Activated naive CD4-positive, alpha-beta T cell treated with anti-CD3 and anti-CD28 coated beads, Interleukin-2, amount 50 U/mL, for 72 hours (primary cell): ENCODE measurements around the gene SPAG17. TPM values are rescaled to one million over a fixed set of nuclear protein-coding genes. Genes with fewer than 3 reads are reported as not detected.
"Not testable (repeated sequence)": the region's sequence is repeated elsewhere in the genome, so short reads cannot be mapped to it uniquely, and the experiment has no call there.

Experiments
- ATAC-seq, 2 donors: fragments of 150-1000 bp; cut with Tn5 transposase; 2 replicates each; pipeline ENCODE4 v1.10.0; 2021; ENCODE audit warnings: mild to moderate bottlenecking in 2 of 2, moderate library complexity in 2 of 2
- DNase-seq, 2 donors: peaks; one replicate each; pipeline ENCODE4 v3.0.0; 2021 to 2022; ENCODE audit warnings: low spot score in 2 of 2
- H3K27ac Mint-ChIP-seq, 2 donors: one replicate each; pipeline ENCODE4 v1.8.0; 2022; ENCODE audit warnings: mild to moderate bottlenecking in 2 of 2, mixed read lengths in 2 of 2
- H3K36me3 Mint-ChIP-seq, 2 donors: one replicate each; pipeline ENCODE4 v1.8.0; 2022; ENCODE audit warnings: mixed read lengths in 2 of 2
- H3K9me3 Mint-ChIP-seq, 2 donors: one replicate each; pipeline ENCODE4 v1.8.0; 2022; ENCODE audit warnings: mixed read lengths in 2 of 2
- total RNA-seq, 2 donors: library from RNA; stranded (reverse); gene quantifications; one replicate each; pipeline ENCODE4 v1.2.3, GENCODE V29; 2022

The SPAG17 gene
- total RNA-seq, 2 donors from 2014 or later, result not detected

DNA sequence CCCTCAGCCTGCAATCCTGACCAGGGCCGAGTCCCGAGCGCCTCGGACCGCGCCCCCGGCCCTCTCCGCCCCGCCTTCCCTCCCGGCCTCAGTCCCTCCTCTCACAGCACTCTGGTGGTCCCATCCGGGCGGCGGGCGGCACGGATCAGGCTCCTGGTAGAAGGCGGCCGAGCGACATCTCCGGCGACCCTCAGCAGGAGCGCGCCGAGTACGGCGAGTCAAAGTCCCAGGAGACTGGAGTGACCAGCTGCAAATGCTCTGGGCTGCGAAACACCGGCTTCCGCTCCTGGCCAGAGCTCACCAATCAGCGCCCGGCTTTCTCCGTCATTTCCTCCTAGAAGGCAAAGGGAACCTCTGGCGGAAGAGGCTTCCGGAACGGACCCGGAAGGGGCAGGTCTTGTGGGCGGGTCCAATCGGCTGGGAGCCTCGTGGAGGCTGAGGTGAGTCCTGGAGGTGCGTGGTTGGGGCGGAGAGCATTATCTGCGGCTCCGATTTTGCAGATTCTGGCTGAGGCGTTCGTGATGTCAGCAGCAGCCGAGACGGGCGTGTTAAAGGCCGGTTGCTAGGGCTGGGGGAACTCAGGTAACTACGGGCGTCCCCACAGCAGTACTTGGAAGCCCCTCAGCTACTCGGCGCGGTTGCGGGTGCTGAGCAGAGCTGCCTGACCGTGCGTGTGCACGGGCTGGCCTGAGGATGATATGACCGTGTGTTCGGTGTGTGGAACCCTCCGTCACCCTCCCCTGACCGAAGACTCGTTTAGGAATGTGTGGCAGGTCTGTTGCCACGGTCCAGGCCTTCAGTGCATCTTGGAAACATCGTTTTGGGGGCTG is 255.5 kb downstream of the SPAG17 start, which contains the start of the genes GDAP2 and WDR3:
GDAP2 (minus strand) TSS at position 279 of the 830 bp plus-strand sequence. CDS start 9,264 bp downstream, outside the sequence.
WDR3 (plus strand) TSS at position 397 of the 830 bp plus-strand sequence. CDS start 3,581 bp downstream, outside the sequence.
- peak within 1 kb of the TSS; percentile 94 to 97 for H3K27ac Mint-ChIP-seq
- ATAC-seq (peak; percentile 98), DNase-seq (peak; percentile 92 to 94)
- H3K36me3 Mint-ChIP-seq, result peaks cover 18 to 24% of the 10 kb centered on the region in 2 donors
- H3K9me3 Mint-ChIP-seq, result no peaks in the 10 kb centered on the region

- ATAC-seq (peak; percentile 23 to 39), DNase-seq (peak in 1 of 2 donors; percentile 15)
- Mint-ChIP-seq H3K9me3 (no peaks in the 10 kb centered on the region), H3K27ac (peak overlapping the region; percentile 94 to 97), H3K36me3 (peaks cover 18 to 24% of the 10 kb centered on the region in 2 donors)
Measured at GRCh38 chr1:117928881-117929342, 256.1 kb downstream of the SPAG17 start.

DNA sequence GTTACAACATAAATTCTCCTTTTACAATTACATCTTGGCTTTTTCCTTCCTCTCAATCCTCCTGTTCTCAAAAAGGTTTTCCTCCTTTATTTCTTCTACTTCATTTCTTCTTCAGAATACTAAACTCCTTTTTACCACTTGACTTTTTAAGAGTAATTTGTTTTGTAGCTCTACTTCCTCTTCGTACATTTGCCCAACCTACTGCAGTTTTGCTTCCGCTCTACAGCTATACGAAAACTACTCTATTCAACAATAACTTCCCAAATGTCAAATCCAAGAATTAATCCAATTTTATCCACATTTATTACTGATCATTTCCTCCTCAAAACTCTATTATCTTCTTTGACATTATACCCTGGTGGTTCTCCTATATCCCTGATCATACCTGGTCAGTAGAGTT is 259.0 kb downstream of the SPAG17 start:
- no peaks in the 10 kb centered on the region for H3K9me3 Mint-ChIP-seq
- peak overlapping the region in 1 of 2 donors; percentile 5 for H3K27ac Mint-ChIP-seq
- H3K36me3 Mint-ChIP-seq, result peaks cover 18 to 24% of the 10 kb centered on the region in 2 donors

DNA sequence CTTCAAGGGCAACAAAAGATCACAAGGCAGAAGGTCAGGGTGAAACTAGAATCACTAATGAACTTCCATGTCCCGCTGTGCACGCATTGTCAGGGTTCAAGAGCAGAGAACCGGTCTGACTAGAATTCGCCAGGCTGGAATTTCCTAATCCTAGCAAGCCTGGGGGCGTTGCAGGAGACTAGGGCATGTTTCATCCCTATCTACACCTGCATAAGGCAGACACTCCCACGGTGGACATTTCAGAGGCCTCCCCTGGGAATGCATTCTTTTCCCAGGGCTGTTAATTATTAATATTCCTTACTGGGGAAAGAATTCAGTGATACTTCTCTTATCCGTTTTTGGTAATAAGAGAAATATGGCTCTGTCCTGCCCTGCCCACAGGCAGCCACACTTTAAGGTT is 262.3 kb downstream of the SPAG17 start:
- not testable (repeated sequence) for H3K9me3 Mint-ChIP-seq, ATAC-seq, DNase-seq, H3K27ac Mint-ChIP-seq, H3K36me3 Mint-ChIP-seq

More for the DNA sequence above, 259.0 kb downstream of the SPAG17 start:
- DNase-seq (no peak), ATAC-seq (no peak)

- Mint-ChIP-seq H3K27ac (no peak overlapping the region), H3K36me3 (no peaks in the 10 kb centered on the region), H3K9me3 (no peaks in the 10 kb centered on the region)
- DNase-seq (no peak), ATAC-seq (no peak)
Measured at GRCh38 chr1:117921991-117922390, 263.0 kb downstream of the SPAG17 start.

DNA sequence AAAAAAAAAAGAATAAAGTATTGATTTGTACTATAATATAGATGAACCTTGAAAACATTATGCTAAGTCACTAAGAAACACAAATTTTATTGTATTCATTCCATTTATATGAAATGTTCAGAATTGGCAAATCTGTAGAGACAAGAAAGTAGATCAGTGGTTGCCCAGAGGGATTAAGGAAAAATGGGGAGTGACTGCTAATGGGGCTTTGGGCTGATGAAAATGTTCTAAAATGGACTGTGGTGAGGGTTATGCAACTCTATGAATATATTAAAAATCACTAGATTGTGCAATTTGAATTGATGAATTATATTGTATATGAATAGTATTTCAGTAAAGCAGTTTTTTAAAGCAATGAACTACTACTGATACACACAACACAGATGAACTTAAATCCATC is 265.7 kb downstream of the SPAG17 start:
- H3K27ac Mint-ChIP-seq, result no peak overlapping the region
- H3K36me3 Mint-ChIP-seq, result peaks cover 18 to 19% of the 10 kb centered on the region in 2 donors
- peaks cover 0 to 4% of the 10 kb centered on the region in 2 donors for H3K9me3 Mint-ChIP-seq
- ATAC-seq, result no peak
- DNase-seq, result no peak

- ATAC-seq, result no peak
- H3K36me3 Mint-ChIP-seq, result peaks cover 20 to 30% of the 10 kb centered on the region in 2 donors
- H3K27ac Mint-ChIP-seq, result no peak overlapping the region
- H3K9me3 Mint-ChIP-seq, result peaks cover 0 to 4% of the 10 kb centered on the region in 2 donors
- DNase-seq, result no peak
Measured at GRCh38 chr1:117911051-117911450, 274.0 kb downstream of the SPAG17 start.

DNA sequence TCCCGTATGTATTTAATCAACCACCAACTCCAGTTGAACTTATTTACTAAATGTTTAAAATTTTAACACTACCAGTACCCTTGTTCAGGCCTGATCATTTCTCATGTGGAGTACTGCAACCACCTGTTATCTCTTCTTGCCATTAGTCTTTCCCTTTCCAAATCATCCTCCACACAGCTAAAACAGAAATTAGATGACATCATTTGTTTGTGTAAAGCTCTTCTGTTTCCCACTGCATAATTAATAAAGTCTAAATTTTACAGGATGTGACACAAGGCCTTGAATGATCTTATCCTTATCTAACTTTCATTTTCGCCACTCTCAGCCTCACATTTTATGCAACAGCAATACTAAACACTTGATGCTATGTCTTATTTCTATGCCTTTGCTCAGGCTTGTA is 280.0 kb downstream of the SPAG17 start:
- ATAC-seq (no peak), DNase-seq (no peak)
- H3K27ac Mint-ChIP-seq, result peak overlapping the region in 1 of 2 donors; percentile 18
- no peaks in the 10 kb centered on the region for H3K9me3 Mint-ChIP-seq
- H3K36me3 Mint-ChIP-seq, result peaks cover 11 to 13% of the 10 kb centered on the region in 2 donors

- Mint-ChIP-seq H3K9me3 (no peaks in the 10 kb centered on the region), H3K27ac (no peak overlapping the region), H3K36me3 (peaks cover 11 to 13% of the 10 kb centered on the region in 2 donors)
- DNase-seq, result no peak
- no peak for ATAC-seq
Measured at GRCh38 chr1:117904485-117904884, 280.5 kb downstream of the SPAG17 start.
